Measurements from ENCODE around the gene TRIM71.
"Not testable (repeated sequence)": the region's sequence is repeated elsewhere in the genome, so short reads cannot be mapped to it uniquely, and the experiment has no call there.

The TRIM71 gene

GRCh38 chr3:32843510-32844321 lies 25.9 kb downstream of the TRIM71 start:
- Histone ChIP-seq H3K27ac (ENCODE audit: low read depth, low read length) (peak overlapping the region; percentile 97), H3K9me3 (ENCODE audit: control insufficient read depth, insufficient read depth, low read length) (no peaks in the 10 kb centered on the region), H3K27me3 (ENCODE audit: control insufficient read depth, insufficient read depth, low read length) (no peaks in the 10 kb centered on the region), H3K9ac (ENCODE audit: low read depth, low read length) (peak overlapping the region; percentile 58; the same call in 1 of the 2 replicates), H3K4me3 (ENCODE audit: low read depth, low read length) (peak overlapping the region; percentile 45), H3K36me3 (ENCODE audit: control insufficient read depth, insufficient read depth, low read length) (peaks cover 6% of the 10 kb centered on the region; the same call in 1 of the 2 replicates), H3K4me1 (ENCODE audit: control insufficient read depth, insufficient read depth, low read length) (peaks cover 87% of the 10 kb centered on the region)

DNA sequence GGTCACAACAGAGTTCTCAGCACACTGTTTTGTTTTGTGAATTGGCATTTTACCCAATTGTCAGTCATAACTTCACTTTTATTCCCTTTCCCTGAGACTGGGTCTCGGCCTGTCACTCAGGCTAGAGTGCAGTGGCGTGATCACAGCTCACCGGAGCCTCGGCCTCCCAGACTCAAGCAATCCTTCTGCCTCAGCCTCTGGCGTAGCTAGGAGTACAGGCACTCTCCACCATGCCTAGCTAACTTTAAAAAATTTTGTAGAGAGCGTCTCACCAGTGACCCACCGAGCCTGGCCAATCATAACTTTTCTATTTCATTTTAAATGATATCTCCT lies 26.5 kb downstream of the TRIM71 start:
- peaks cover 6% of the 10 kb centered on the region; the same call in 1 of the 2 replicates for H3K36me3 ChIP-seq (ENCODE audit: control insufficient read depth, insufficient read depth, low read length)
- H3K9ac ChIP-seq (ENCODE audit: low read depth, low read length) = peak overlapping the region; percentile 39; the same call in 1 of the 2 replicates
- H3K4me1 ChIP-seq (ENCODE audit: control insufficient read depth, insufficient read depth, low read length) = peaks cover 89% of the 10 kb centered on the region
- H3K9me3 ChIP-seq (ENCODE audit: control insufficient read depth, insufficient read depth, low read length) = no peaks in the 10 kb centered on the region
- H3K27ac ChIP-seq (ENCODE audit: low read depth, low read length) = peak overlapping the region; percentile 97
- peak overlapping the region; percentile 45 for H3K4me3 ChIP-seq (ENCODE audit: low read depth, low read length)
- H3K27me3 ChIP-seq (ENCODE audit: control insufficient read depth, insufficient read depth, low read length) = no peaks in the 10 kb centered on the region

DNA sequence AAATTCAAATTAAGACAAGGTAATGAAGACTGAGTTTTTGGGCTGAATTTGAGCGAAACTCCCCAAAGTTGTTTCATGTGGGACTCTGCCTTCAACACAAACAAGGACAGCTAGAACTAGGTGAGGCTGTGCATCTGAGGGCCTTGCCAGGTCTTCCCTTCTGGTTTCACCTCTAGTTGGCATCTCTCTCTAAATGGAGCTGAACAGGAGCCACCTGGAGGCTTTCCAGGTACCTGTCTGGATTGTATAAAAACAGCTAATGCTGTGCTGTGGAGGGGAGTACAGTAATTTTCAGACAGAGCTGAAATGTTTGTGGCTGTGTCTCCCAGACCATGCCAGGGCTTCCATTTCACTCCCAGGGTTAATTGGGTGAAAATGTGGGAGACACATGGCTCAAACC lies 27.1 kb downstream of the TRIM71 start:
- peak overlapping the region; percentile 97 for H3K27ac ChIP-seq (ENCODE audit: low read depth, low read length)
- peaks cover 90% of the 10 kb centered on the region for H3K4me1 ChIP-seq (ENCODE audit: control insufficient read depth, insufficient read depth, low read length)
- H3K9ac ChIP-seq (ENCODE audit: low read depth, low read length) = 0 out of 2 replicates have a peak overlapping the region, but pooled peaks have one; percentile 3
- peaks cover 6% of the 10 kb centered on the region; the same call in 1 of the 2 replicates for H3K36me3 ChIP-seq (ENCODE audit: control insufficient read depth, insufficient read depth, low read length)
- H3K9me3 ChIP-seq (ENCODE audit: control insufficient read depth, insufficient read depth, low read length) = no peaks in the 10 kb centered on the region
- no peaks in the 10 kb centered on the region for H3K27me3 ChIP-seq (ENCODE audit: control insufficient read depth, insufficient read depth, low read length)
- H3K4me3 ChIP-seq (ENCODE audit: low read depth, low read length) = peak overlapping the region; percentile 45

GRCh38 chr3:32845546-32845945 lies 27.7 kb downstream of the TRIM71 start:
- H3K4me3 ChIP-seq (ENCODE audit: low read depth, low read length) = peak overlapping the region; percentile 45; the same call in 1 of the 2 replicates
- H3K27me3 ChIP-seq (ENCODE audit: control insufficient read depth, insufficient read depth, low read length); H3K36me3 ChIP-seq (ENCODE audit: control insufficient read depth, insufficient read depth, low read length); H3K9me3 ChIP-seq (ENCODE audit: control insufficient read depth, insufficient read depth, low read length); H3K9ac ChIP-seq (ENCODE audit: low read depth, low read length): not testable (repeated sequence)
- peaks cover 91% of the 10 kb centered on the region for H3K4me1 ChIP-seq (ENCODE audit: control insufficient read depth, insufficient read depth, low read length)
- peak overlapping the region; percentile 97 for H3K27ac ChIP-seq (ENCODE audit: low read depth, low read length)

DNA sequence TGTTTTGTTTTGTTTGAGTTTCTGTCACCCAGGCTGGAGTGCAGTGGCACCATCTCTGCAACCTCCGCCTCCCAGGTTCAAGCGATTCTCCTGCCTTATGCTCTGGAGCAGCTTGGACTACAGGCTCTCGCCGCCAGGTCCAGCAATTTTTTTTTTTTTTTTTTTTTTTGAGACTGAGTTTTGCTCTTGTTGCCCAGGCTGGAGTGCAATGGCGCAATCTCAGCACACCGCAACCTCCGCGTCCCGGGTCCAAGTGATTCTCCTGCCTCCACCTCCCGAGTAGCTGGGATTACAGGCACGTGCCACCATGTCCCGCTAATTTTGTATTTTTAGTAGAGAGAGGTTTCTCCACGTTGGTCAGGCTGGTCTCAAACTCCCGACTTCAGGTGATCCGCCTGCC lies 29.2 kb downstream of the TRIM71 start:
- not testable (repeated sequence) for H3K36me3 ChIP-seq (ENCODE audit: control insufficient read depth, insufficient read depth, low read length); H3K27me3 ChIP-seq (ENCODE audit: control insufficient read depth, insufficient read depth, low read length); H3K4me3 ChIP-seq (ENCODE audit: low read depth, low read length); H3K9ac ChIP-seq (ENCODE audit: low read depth, low read length); H3K9me3 ChIP-seq (ENCODE audit: control insufficient read depth, insufficient read depth, low read length); H3K27ac ChIP-seq (ENCODE audit: low read depth, low read length)
- peaks cover 92% of the 10 kb centered on the region for H3K4me1 ChIP-seq (ENCODE audit: control insufficient read depth, insufficient read depth, low read length)

- H3K27me3 ChIP-seq (ENCODE audit: control insufficient read depth, insufficient read depth, low read length) = no peaks in the 10 kb centered on the region
- H3K36me3 ChIP-seq (ENCODE audit: control insufficient read depth, insufficient read depth, low read length) = peaks cover 6% of the 10 kb centered on the region; the same call in 1 of the 2 replicates
- no peaks in the 10 kb centered on the region for H3K9me3 ChIP-seq (ENCODE audit: control insufficient read depth, insufficient read depth, low read length)
- no peak overlapping the region for H3K9ac ChIP-seq (ENCODE audit: low read depth, low read length)
- H3K4me3 ChIP-seq (ENCODE audit: low read depth, low read length) = no peak overlapping the region
- H3K27ac ChIP-seq (ENCODE audit: low read depth, low read length) = no peak overlapping the region
- peaks cover 92% of the 10 kb centered on the region for H3K4me1 ChIP-seq (ENCODE audit: control insufficient read depth, insufficient read depth, low read length)
Measured at GRCh38 chr3:32847528-32847927, 29.7 kb downstream of the TRIM71 start.

GRCh38 chr3:32848215-32848614 lies 30.4 kb downstream of the TRIM71 start:
- no peaks in the 10 kb centered on the region for H3K27me3 ChIP-seq (ENCODE audit: control insufficient read depth, insufficient read depth, low read length)
- peak overlapping the region; percentile 46 for H3K27ac ChIP-seq (ENCODE audit: low read depth, low read length)
- H3K4me1 ChIP-seq (ENCODE audit: control insufficient read depth, insufficient read depth, low read length) = peaks cover 90% of the 10 kb centered on the region
- H3K4me3 ChIP-seq (ENCODE audit: low read depth, low read length) = peak overlapping the region; percentile 41
- no peak overlapping the region for H3K9ac ChIP-seq (ENCODE audit: low read depth, low read length)
- peaks cover 9% of the 10 kb centered on the region for H3K36me3 ChIP-seq (ENCODE audit: control insufficient read depth, insufficient read depth, low read length)
- no peaks in the 10 kb centered on the region for H3K9me3 ChIP-seq (ENCODE audit: control insufficient read depth, insufficient read depth, low read length)

- peak overlapping the region; percentile 46 for H3K27ac ChIP-seq (ENCODE audit: low read depth, low read length)
- H3K4me3 ChIP-seq (ENCODE audit: low read depth, low read length) = peak overlapping the region; percentile 41; the same call in 1 of the 2 replicates
- peaks cover 16% of the 10 kb centered on the region for H3K36me3 ChIP-seq (ENCODE audit: control insufficient read depth, insufficient read depth, low read length)
- H3K4me1 ChIP-seq (ENCODE audit: control insufficient read depth, insufficient read depth, low read length) = peaks cover 94% of the 10 kb centered on the region
- H3K27me3 ChIP-seq (ENCODE audit: control insufficient read depth, insufficient read depth, low read length) = no peaks in the 10 kb centered on the region
- H3K9me3 ChIP-seq (ENCODE audit: control insufficient read depth, insufficient read depth, low read length) = no peaks in the 10 kb centered on the region
- no peak overlapping the region for H3K9ac ChIP-seq (ENCODE audit: low read depth, low read length)
Measured at GRCh38 chr3:32849046-32849445, 31.2 kb downstream of the TRIM71 start.

- H3K9ac ChIP-seq (ENCODE audit: low read depth, low read length) = peak overlapping the region; percentile 23; the same call in 1 of the 2 replicates
- no peaks in the 10 kb centered on the region for H3K27me3 ChIP-seq (ENCODE audit: control insufficient read depth, insufficient read depth, low read length)
- peak overlapping the region; percentile 42 for H3K4me3 ChIP-seq (ENCODE audit: low read depth, low read length)
- peaks cover 28% of the 10 kb centered on the region for H3K36me3 ChIP-seq (ENCODE audit: control insufficient read depth, insufficient read depth, low read length)
- H3K9me3 ChIP-seq (ENCODE audit: control insufficient read depth, insufficient read depth, low read length) = no peaks in the 10 kb centered on the region
- peaks cover 94% of the 10 kb centered on the region for H3K4me1 ChIP-seq (ENCODE audit: control insufficient read depth, insufficient read depth, low read length)
- H3K27ac ChIP-seq (ENCODE audit: low read depth, low read length) = peak overlapping the region; percentile 77
Measured at GRCh38 chr3:32850226-32850625, 32.4 kb downstream of the TRIM71 start.

GRCh38 chr3:32850636-32851035 lies 32.8 kb downstream of the TRIM71 start:
- peak overlapping the region; percentile 77 for H3K27ac ChIP-seq (ENCODE audit: low read depth, low read length)
- no peaks in the 10 kb centered on the region for H3K9me3 ChIP-seq (ENCODE audit: control insufficient read depth, insufficient read depth, low read length)
- H3K36me3 ChIP-seq (ENCODE audit: control insufficient read depth, insufficient read depth, low read length) = peaks cover 32% of the 10 kb centered on the region
- H3K4me3 ChIP-seq (ENCODE audit: low read depth, low read length) = peak overlapping the region; percentile 42
- H3K4me1 ChIP-seq (ENCODE audit: control insufficient read depth, insufficient read depth, low read length) = peaks cover 94% of the 10 kb centered on the region
- no peaks in the 10 kb centered on the region for H3K27me3 ChIP-seq (ENCODE audit: control insufficient read depth, insufficient read depth, low read length)
- 0 out of 2 replicates have a peak overlapping the region, but pooled peaks have one; percentile 23 for H3K9ac ChIP-seq (ENCODE audit: low read depth, low read length)

DNA sequence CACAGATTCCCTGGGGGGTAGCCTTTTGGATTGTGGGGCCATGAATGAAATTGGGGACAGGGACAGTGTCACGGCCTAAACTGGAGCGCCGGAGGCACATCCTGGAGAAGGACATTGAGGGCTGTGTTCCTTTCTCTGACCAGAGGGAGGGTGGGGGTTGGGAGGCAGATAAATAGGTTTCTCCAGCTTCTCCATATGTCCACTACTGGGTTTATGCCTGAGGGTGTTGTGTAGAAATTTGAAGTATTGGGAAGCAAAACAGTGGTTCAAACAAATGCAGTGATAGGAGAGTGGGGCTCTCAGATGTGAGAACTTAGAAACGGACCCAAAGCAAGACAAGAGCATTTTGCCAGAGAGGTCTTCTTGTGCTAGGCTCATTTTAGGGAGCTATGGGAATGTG lies 34.3 kb downstream of the TRIM71 start:
- H3K27ac ChIP-seq (ENCODE audit: low read depth, low read length) = peak overlapping the region; percentile 39
- peaks cover 93% of the 10 kb centered on the region for H3K4me1 ChIP-seq (ENCODE audit: control insufficient read depth, insufficient read depth, low read length)
- no peak overlapping the region for H3K9ac ChIP-seq (ENCODE audit: low read depth, low read length)
- no peaks in the 10 kb centered on the region for H3K27me3 ChIP-seq (ENCODE audit: control insufficient read depth, insufficient read depth, low read length)
- no peak overlapping the region for H3K4me3 ChIP-seq (ENCODE audit: low read depth, low read length)
- no peaks in the 10 kb centered on the region for H3K9me3 ChIP-seq (ENCODE audit: control insufficient read depth, insufficient read depth, low read length)
- H3K36me3 ChIP-seq (ENCODE audit: control insufficient read depth, insufficient read depth, low read length) = peaks cover 43% of the 10 kb centered on the region

Data from HUES48 (cell line).